OCI-LY3 (cell line): ENCODE data around the gene LPIN2.

Source experiments
- H2AFZ ChIP-seq: fragments of 200-600, 300-600 bp; shearing (Covaris generic); 2 replicates; pipeline ENCODE4 v1.6.0; 2014; ENCODE audit warnings: antibody characterized with exemption, low read depth, low read length
- H3K27ac ChIP-seq: fragments of 200-600, 300-600 bp; sonication (generic); 2 replicates; pipeline ENCODE4 v1.5.1; 2014; ENCODE audit warnings: mild to moderate bottlenecking, low read length, moderate library complexity, mixed read lengths
- H3K27me3 ChIP-seq: fragments of 200-600, 300-600 bp; sonication (generic); 2 replicates; pipeline ENCODE4 v1.6.1; 2014; ENCODE audit warnings: low read depth, low read length, mixed read lengths
- H3K36me3 ChIP-seq: fragments of 200-600, 300-600 bp; sonication (generic); replicated peaks from 2 replicates; pipeline ENCODE3; 2014; ENCODE audit warnings: low read depth, low read length, mixed read lengths
- H3K4me1 ChIP-seq: fragments of 300-600, 200-600 bp; sonication (generic); 2 replicates; pipeline ENCODE4 v1.6.1; 2014; ENCODE audit warnings: low read length, mixed read lengths
- H3K4me2 ChIP-seq: fragments of 200-600, 300-600 bp; sonication (generic); 2 replicates; pipeline ENCODE4 v1.6.1; 2014; ENCODE audit warnings: low read length, mixed read lengths
- H3K4me3 ChIP-seq: fragments of 300-600, 200-600 bp; sonication (generic); 2 replicates; pipeline ENCODE4 v1.5.1; 2014; ENCODE audit warnings: antibody characterized with exemption, mild to moderate bottlenecking, low read length, moderate library complexity
- H3K79me2 ChIP-seq: fragments of 300-600, 200-600 bp; shearing (Covaris generic); 2 replicates; pipeline ENCODE4 v1.6.1; 2014; ENCODE audit warnings: mild to moderate bottlenecking, low read length, mixed read lengths
- H3K9ac ChIP-seq: fragments of 300-600, 200-600 bp; shearing (Covaris generic); 2 replicates; pipeline ENCODE4 v1.6.0; 2014; ENCODE audit warnings: mild to moderate bottlenecking, low read length, moderate library complexity
- H3K9me3 ChIP-seq: fragments of 200-600, 300-600 bp; shearing (Covaris generic); 2 replicates; pipeline ENCODE4 v1.6.1; 2014; ENCODE audit warnings: low read length, mixed read lengths; ENCODE audit not compliant: insufficient read depth
- H4K20me1 ChIP-seq: fragments of 200-600, 300-600 bp; sonication (generic); 2 replicates; pipeline ENCODE4 v1.6.1; 2016; ENCODE audit warnings: low read length, mixed read lengths; ENCODE audit not compliant: insufficient read depth
- CTCF ChIP-seq: fragments of 200-600, 300-600 bp; sonication (generic); IDR thresholded peaks from 2 replicates; pipeline ENCODE4 v1.5.1; 2014; ENCODE audit warnings: antibody characterized with exemption, low read length, low read depth
- EZH2phosphoT487 ChIP-seq: fragments of 200-600 bp; shearing (Covaris generic); IDR thresholded peaks from 2 replicates; pipeline ENCODE4 v1.6.1; 2018; ENCODE audit warnings: antibody characterized with exemption, mixed run types, low read depth

LPIN2 gene

GRCh38 chr18:3042379-3042778 is 29.4 kb upstream of the LPIN2 start:
- Histone ChIP-seq H3K79me2 (no peaks in the 10 kb centered on the region), H3K9ac (no peak overlapping the region), H3K4me2 (no peak overlapping the region), H3K9me3 (no peaks in the 10 kb centered on the region), H3K4me1 (peaks cover 11% of the 10 kb centered on the region), H4K20me1 (no peaks in the 10 kb centered on the region), H3K27ac (no peak overlapping the region), H3K27me3 (no peaks in the 10 kb centered on the region), H2AFZ (no peak overlapping the region), H3K4me3 (no peak overlapping the region), H3K36me3 (no peaks in the 10 kb centered on the region)
- no peak for TF ChIP-seq CTCF
- TF ChIP-seq EZH2phosphoT487, result no peak

GRCh38 chr18:3041843-3042242 is 28.9 kb upstream of the LPIN2 start:
- Histone ChIP-seq H3K27me3 (no peaks in the 10 kb centered on the region), H3K9ac (no peak overlapping the region), H3K36me3 (no peaks in the 10 kb centered on the region), H3K27ac (no peak overlapping the region), H3K4me3 (no peak overlapping the region), H4K20me1 (no peaks in the 10 kb centered on the region), H3K9me3 (no peaks in the 10 kb centered on the region), H3K4me1 (peaks cover 14% of the 10 kb centered on the region), H2AFZ (no peak overlapping the region), H3K79me2 (no peaks in the 10 kb centered on the region), H3K4me2 (no peak overlapping the region)
- TF ChIP-seq CTCF (no peak), EZH2phosphoT487 (no peak)

GRCh38 chr18:3040881-3041280 is 27.9 kb upstream of the LPIN2 start:
- TF ChIP-seq CTCF, result no peak
- no peak for TF ChIP-seq EZH2phosphoT487
- H3K9ac ChIP-seq, result no peak overlapping the region
- H4K20me1 ChIP-seq, result no peaks in the 10 kb centered on the region
- no peaks in the 10 kb centered on the region for H3K27me3 ChIP-seq
- H3K9me3 ChIP-seq, result no peaks in the 10 kb centered on the region
- no peak overlapping the region for H3K27ac ChIP-seq
- no peaks in the 10 kb centered on the region for H3K79me2 ChIP-seq
- H3K36me3 ChIP-seq, result no peaks in the 10 kb centered on the region
- no peak overlapping the region for H3K4me2 ChIP-seq
- H2AFZ ChIP-seq, result no peak overlapping the region
- H3K4me1 ChIP-seq, result peaks cover 8% of the 10 kb centered on the region
- H3K4me3 ChIP-seq, result no peak overlapping the region

DNA sequence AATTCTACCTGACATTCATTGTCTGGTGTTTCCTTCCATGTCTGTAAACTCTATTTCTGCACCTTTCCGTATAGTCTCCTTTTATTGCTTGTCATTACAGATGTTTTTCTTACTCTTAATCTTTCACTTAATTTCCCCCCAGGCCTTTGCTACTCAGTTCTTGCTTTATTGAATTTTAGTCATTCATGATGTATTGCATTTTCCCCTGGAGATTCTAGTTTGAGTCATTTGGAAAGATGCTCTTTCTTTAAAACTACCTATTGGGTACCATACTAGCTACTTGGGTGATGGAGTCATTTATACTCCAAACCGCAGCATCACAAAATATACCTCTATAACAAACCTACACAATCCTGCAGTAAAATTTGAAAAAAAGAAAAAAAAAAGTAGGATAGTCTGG is 27.2 kb upstream of the LPIN2 start:
- Histone ChIP-seq H3K9me3 (no peaks in the 10 kb centered on the region), H3K9ac (no peak overlapping the region), H3K27me3 (no peaks in the 10 kb centered on the region), H3K27ac (no peak overlapping the region), H3K4me3 (no peak overlapping the region), H3K36me3 (no peaks in the 10 kb centered on the region), H3K79me2 (no peaks in the 10 kb centered on the region), H3K4me2 (no peak overlapping the region), H2AFZ (no peak overlapping the region), H4K20me1 (no peaks in the 10 kb centered on the region), H3K4me1 (peaks cover 8% of the 10 kb centered on the region)
- TF ChIP-seq EZH2phosphoT487, result no peak
- TF ChIP-seq CTCF, result no peak
